OCI-LY7 (cell line): ENCODE data around the gene NCAM2.

Experiments used
- CTCF ChIP-seq: fragments of 200-600 bp; sonication (generic); conservative IDR thresholded peaks from 2 replicates; pipeline ENCODE4 v1.5.1; 2014; ENCODE audit warnings: mild to moderate bottlenecking, antibody characterized with exemption, low read length, moderate library complexity, mixed read lengths
- EZH2phosphoT487 ChIP-seq: fragments of 200-600 bp; sonication (generic); IDR thresholded peaks from 2 replicates; pipeline ENCODE4 v1.6.1; 2018; ENCODE audit warnings: low read depth, borderline replicate concordance, mild to moderate bottlenecking, mixed run types, antibody characterized with exemption, low read length, moderate library complexity, mixed read lengths

- no peak for TF ChIP-seq CTCF
- TF ChIP-seq EZH2phosphoT487 = no peak
Observed at GRCh38 chr21:21045518-21045917, 47.3 kb downstream of the NCAM2 start.
